ENCODE data around the gene WFIKKN2.
"Not testable (repeated sequence)": the region's sequence is repeated elsewhere in the genome, so short reads cannot be mapped to it uniquely, and the experiment has no call there.

WFIKKN2 gene

GRCh38 chr17:50802609-50803571 is 32.5 kb upstream of the WFIKKN2 start:
- no peak overlapping the region for H4K91ac ChIP-seq (ENCODE audit: low read length)
- H3K4me1 ChIP-seq (ENCODE audit: control insufficient read depth, insufficient read depth, low read depth, low read length): no peaks in the 10 kb centered on the region
- no peak overlapping the region for H4K8ac ChIP-seq (ENCODE audit: low read length)
- H3K4ac ChIP-seq (ENCODE audit: low read depth in 1 of 2, low read length in 2 of 2): no peak overlapping the region
- no peak overlapping the region for H2BK12ac ChIP-seq (ENCODE audit: low read length in 2 of 2)
- H3K27ac ChIP-seq (ENCODE audit: low read length, poor library complexity, severe bottlenecking): no peak overlapping the region
- no peak overlapping the region for H3K9ac ChIP-seq (ENCODE audit: low read length)
- peaks cover 0 to 8% of the 10 kb centered on the region in 2 experiments for H3K27me3 ChIP-seq (ENCODE audit: control insufficient read depth in 1 of 2, insufficient read depth in 1 of 2, low read length in 2 of 2)
- H2AK5ac ChIP-seq (ENCODE audit: low read length, severe bottlenecking): no peak overlapping the region
- H3K4me3 ChIP-seq (ENCODE audit: insufficient read depth in 1 of 2, low read depth in 1 of 2, low read length in 2 of 2): no peak overlapping the region
- H2BK5ac ChIP-seq (ENCODE audit: low read depth, low read length, poor library complexity, severe bottlenecking): no peak overlapping the region
- DNase-seq: no peak
- no peaks in the 10 kb centered on the region for H3K9me3 ChIP-seq (ENCODE audit: control insufficient read depth, low read length)
- no peak overlapping the region for H3K18ac ChIP-seq (ENCODE audit: low read depth in 1 of 2, low read length in 2 of 2)
- no peak overlapping the region for H3K4me2 ChIP-seq (ENCODE audit: low read length, poor library complexity, severe bottlenecking)
- H3K79me1 ChIP-seq (replicated peaks; ENCODE audit: low read length, poor library complexity, severe bottlenecking): no peaks in the 10 kb centered on the region
- H3K14ac ChIP-seq (ENCODE audit: low read length in 2 of 2): peak overlapping the region in 1 of 2 experiments; percentile 14
- no peak overlapping the region for H3K23ac ChIP-seq (ENCODE audit: low read length in 2 of 2)
- WGBS: 81% methylated on average over 12 of the region's 12 CpGs
- no peak overlapping the region for H2BK120ac ChIP-seq (ENCODE audit: low read depth, low read length)
- no peak overlapping the region for H2AFZ ChIP-seq (ENCODE audit: low read depth, low read length)
- H3K36me3 ChIP-seq (ENCODE audit: control insufficient read depth in 1 of 2, insufficient read depth in 2 of 2, low read depth in 1 of 2, low read length in 2 of 2): no peaks in the 10 kb centered on the region
- H2BK15ac ChIP-seq (ENCODE audit: low read depth, poor library complexity, severe bottlenecking): no peak overlapping the region

DNA sequence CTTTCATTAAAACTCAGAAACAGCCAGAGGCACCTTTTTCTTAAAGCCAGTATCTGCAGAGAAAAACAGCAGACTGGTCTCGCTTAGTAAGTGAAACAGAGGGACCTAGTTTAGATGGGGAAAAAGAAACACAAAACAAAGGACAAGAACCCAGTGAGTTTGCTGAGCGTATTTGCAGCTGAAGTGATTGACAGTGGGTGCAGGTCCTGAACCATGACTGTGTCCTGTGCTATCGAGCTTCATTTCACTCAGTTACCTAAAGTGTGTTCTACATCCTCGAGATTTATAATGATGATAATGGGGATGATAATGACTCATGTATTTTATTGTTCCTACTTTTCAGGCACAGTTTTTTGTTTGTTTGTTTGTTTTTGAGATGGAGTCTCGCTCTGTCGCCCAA is 31.7 kb upstream of the WFIKKN2 start:
- Histone ChIP-seq H3K27me3 (ENCODE audit: control insufficient read depth in 1 of 2, insufficient read depth in 1 of 2, low read length in 2 of 2) (peaks cover 0 to 8% of the 10 kb centered on the region in 2 experiments), H4K91ac (ENCODE audit: low read length) (no peak overlapping the region), H3K14ac (ENCODE audit: low read length in 2 of 2) (no peak overlapping the region), H3K79me1 (replicated peaks; ENCODE audit: low read length, poor library complexity, severe bottlenecking) (no peaks in the 10 kb centered on the region), H2BK15ac (ENCODE audit: low read depth, poor library complexity, severe bottlenecking) (no peak overlapping the region), H3K4me2 (ENCODE audit: low read length, poor library complexity, severe bottlenecking) (no peak overlapping the region), H2BK120ac (ENCODE audit: low read depth, low read length) (no peak overlapping the region), H3K4me3 (ENCODE audit: insufficient read depth in 1 of 2, low read depth in 1 of 2, low read length in 2 of 2) (no peak overlapping the region), H3K18ac (ENCODE audit: low read depth in 1 of 2, low read length in 2 of 2) (no peak overlapping the region), H2AFZ (ENCODE audit: low read depth, low read length) (no peak overlapping the region), H2AK5ac (ENCODE audit: low read length, severe bottlenecking) (no peak overlapping the region), H3K27ac (ENCODE audit: low read length, poor library complexity, severe bottlenecking) (no peak overlapping the region), H2BK5ac (ENCODE audit: low read depth, low read length, poor library complexity, severe bottlenecking) (no peak overlapping the region), H3K23ac (ENCODE audit: low read length in 2 of 2) (no peak overlapping the region), H3K36me3 (ENCODE audit: control insufficient read depth in 1 of 2, insufficient read depth in 2 of 2, low read depth in 1 of 2, low read length in 2 of 2) (no peaks in the 10 kb centered on the region), H2BK12ac (ENCODE audit: low read length in 2 of 2) (no peak overlapping the region), H3K9me3 (ENCODE audit: control insufficient read depth, low read length) (no peaks in the 10 kb centered on the region), H3K9ac (ENCODE audit: low read length) (no peak overlapping the region), H3K4ac (ENCODE audit: low read depth in 1 of 2, low read length in 2 of 2) (no peak overlapping the region), H3K4me1 (ENCODE audit: control insufficient read depth, insufficient read depth, low read depth, low read length) (no peaks in the 10 kb centered on the region), H4K8ac (ENCODE audit: low read length) (no peak overlapping the region)
- WGBS: 92% methylated on average over 6 of the region's 6 CpGs
- DNase-seq: no peak

DNA sequence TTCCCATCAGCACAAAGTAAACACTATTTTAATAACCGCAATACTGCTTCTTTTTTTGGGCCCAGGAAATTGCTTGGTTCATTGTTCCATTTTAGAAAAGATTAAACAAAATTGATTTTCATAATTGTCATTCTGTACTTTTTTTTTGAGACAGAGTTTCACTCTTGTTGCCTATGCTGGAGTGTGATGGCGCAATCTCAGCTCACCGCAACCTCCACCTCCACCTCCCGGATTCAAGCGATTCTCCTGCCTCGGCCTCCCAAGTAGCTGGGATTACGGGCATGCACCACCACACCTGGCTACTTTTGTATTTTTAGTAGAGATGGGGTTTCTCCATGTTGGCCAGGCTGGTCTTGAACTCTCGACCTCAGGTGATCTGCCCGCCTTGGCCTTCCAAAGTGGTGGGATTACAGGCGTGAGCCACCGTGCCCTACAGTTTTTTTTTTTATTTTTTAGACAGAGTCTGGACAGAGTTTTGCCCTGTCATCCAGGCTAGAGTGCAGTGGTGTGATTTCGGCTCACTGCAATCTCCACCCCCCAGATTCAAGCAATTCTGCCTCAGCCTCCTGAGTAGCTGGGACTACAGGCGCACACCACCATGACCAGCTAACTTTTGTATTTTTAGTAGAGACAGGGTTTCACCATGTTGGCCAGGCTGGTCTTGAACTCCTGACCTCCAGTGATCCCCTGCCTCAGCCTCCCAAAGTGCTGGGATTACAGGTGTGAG is 30.5 kb upstream of the WFIKKN2 start:
- DNase-seq: not testable (repeated sequence)
- WGBS: 95% methylated on average over 11 of the region's 13 CpGs

DNA sequence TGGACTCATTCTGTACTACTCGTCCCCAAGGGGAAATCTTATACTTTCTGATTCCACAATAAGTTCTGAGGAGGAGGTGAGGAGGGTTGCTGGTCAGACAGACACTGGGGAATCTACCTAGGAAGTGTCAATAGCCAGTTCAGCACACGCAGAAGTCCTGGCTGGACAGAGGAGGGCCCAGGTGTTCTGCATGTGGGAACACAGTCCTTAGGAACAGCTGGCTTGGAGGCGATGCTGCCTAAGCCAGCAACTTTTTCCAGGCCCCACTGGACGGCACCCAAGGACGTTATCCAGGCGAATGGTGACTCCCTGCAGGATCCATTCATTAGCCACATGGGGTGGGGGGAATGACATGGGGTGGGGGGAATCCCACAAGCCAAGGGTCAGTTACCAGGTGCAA is 29.9 kb upstream of the WFIKKN2 start:
- no peak overlapping the region for H2AK5ac ChIP-seq (ENCODE audit: low read length, severe bottlenecking)
- H3K9ac ChIP-seq (ENCODE audit: low read length): no peak overlapping the region
- no peaks in the 10 kb centered on the region for H3K79me1 ChIP-seq (replicated peaks; ENCODE audit: low read length, poor library complexity, severe bottlenecking)
- H3K27me3 ChIP-seq (ENCODE audit: control insufficient read depth in 1 of 2, insufficient read depth in 1 of 2, low read length in 2 of 2): peaks cover 0 to 16% of the 10 kb centered on the region in 2 experiments
- no peak overlapping the region for H3K27ac ChIP-seq (ENCODE audit: low read length, poor library complexity, severe bottlenecking)
- H2BK120ac ChIP-seq (ENCODE audit: low read depth, low read length): no peak overlapping the region
- no peak overlapping the region for H2AFZ ChIP-seq (ENCODE audit: low read depth, low read length)
- H3K4me2 ChIP-seq (ENCODE audit: low read length, poor library complexity, severe bottlenecking): no peak overlapping the region
- no peaks in the 10 kb centered on the region for H3K36me3 ChIP-seq (ENCODE audit: control insufficient read depth in 1 of 2, insufficient read depth in 2 of 2, low read depth in 1 of 2, low read length in 2 of 2)
- DNase-seq: no peak
- H4K8ac ChIP-seq (ENCODE audit: low read length): no peak overlapping the region
- H2BK5ac ChIP-seq (ENCODE audit: low read depth, low read length, poor library complexity, severe bottlenecking): no peak overlapping the region
- H2BK15ac ChIP-seq (ENCODE audit: low read depth, poor library complexity, severe bottlenecking): no peak overlapping the region
- no peak overlapping the region for H3K14ac ChIP-seq (ENCODE audit: low read length in 2 of 2)
- H3K4me3 ChIP-seq (ENCODE audit: insufficient read depth in 1 of 2, low read depth in 1 of 2, low read length in 2 of 2): no peak overlapping the region
- H3K9me3 ChIP-seq (ENCODE audit: control insufficient read depth, low read length): no peaks in the 10 kb centered on the region
- no peak overlapping the region for H4K91ac ChIP-seq (ENCODE audit: low read length)
- H3K4ac ChIP-seq (ENCODE audit: low read depth in 1 of 2, low read length in 2 of 2): no peak overlapping the region
- WGBS: 92% methylated on average over 5 of the region's 6 CpGs
- H3K18ac ChIP-seq (ENCODE audit: low read depth in 1 of 2, low read length in 2 of 2): no peak overlapping the region
- H2BK12ac ChIP-seq (ENCODE audit: low read length in 2 of 2): peak overlapping the region in 1 of 2 experiments; percentile 6
- H3K4me1 ChIP-seq (ENCODE audit: control insufficient read depth, insufficient read depth, low read depth, low read length): no peaks in the 10 kb centered on the region
- no peak overlapping the region for H3K23ac ChIP-seq (ENCODE audit: low read length in 2 of 2)

More for the DNA sequence above, 30.5 kb upstream of the WFIKKN2 start:
- H2BK15ac ChIP-seq (ENCODE audit: low read depth, poor library complexity, severe bottlenecking); H3K14ac ChIP-seq (ENCODE audit: low read length in 2 of 2); H3K9ac ChIP-seq (ENCODE audit: low read length); H4K8ac ChIP-seq (ENCODE audit: low read length); H2AK5ac ChIP-seq (ENCODE audit: low read length, severe bottlenecking); H3K4ac ChIP-seq (ENCODE audit: low read depth in 1 of 2, low read length in 2 of 2); H2BK5ac ChIP-seq (ENCODE audit: low read depth, low read length, poor library complexity, severe bottlenecking); H3K23ac ChIP-seq (ENCODE audit: low read length in 2 of 2); H3K4me2 ChIP-seq (ENCODE audit: low read length, poor library complexity, severe bottlenecking); H3K27ac ChIP-seq (ENCODE audit: low read length, poor library complexity, severe bottlenecking); H3K36me3 ChIP-seq (ENCODE audit: control insufficient read depth in 1 of 2, insufficient read depth in 2 of 2, low read depth in 1 of 2, low read length in 2 of 2); H3K18ac ChIP-seq (ENCODE audit: low read depth in 1 of 2, low read length in 2 of 2); H3K79me1 ChIP-seq (replicated peaks; ENCODE audit: low read length, poor library complexity, severe bottlenecking); H3K4me1 ChIP-seq (ENCODE audit: control insufficient read depth, insufficient read depth, low read depth, low read length); H3K4me3 ChIP-seq (ENCODE audit: insufficient read depth in 1 of 2, low read depth in 1 of 2, low read length in 2 of 2); H2BK12ac ChIP-seq (ENCODE audit: low read length in 2 of 2); H2BK120ac ChIP-seq (ENCODE audit: low read depth, low read length); H2AFZ ChIP-seq (ENCODE audit: low read depth, low read length); H4K91ac ChIP-seq (ENCODE audit: low read length); H3K9me3 ChIP-seq (ENCODE audit: control insufficient read depth, low read length): not testable (repeated sequence)
- H3K27me3 ChIP-seq (ENCODE audit: control insufficient read depth in 1 of 2, insufficient read depth in 1 of 2, low read length in 2 of 2): peaks cover 0 to 14% of the 10 kb centered on the region in 2 experiments
